Panc1 (cell line): ENCODE measurements around the gene BNIP5. TPM values are rescaled to one million over a fixed set of nuclear protein-coding genes. Genes with fewer than 3 reads are reported as not detected.

Experiments
- ATAC-seq: fragments of 200-7000 bp; cut with Tn5 transposase; 2 replicates; pipeline ENCODE4 v1.9.1; 2020; ENCODE audit warnings: mild to moderate bottlenecking, moderate library complexity
- BruUV-seq: library from RNA; stranded (reverse); fragments of 400-500 nt; replicated peaks from 2 replicates; lab custom pipeline; 2021; lab: Mats Ljungman, UMichigan
- CTCF ChIA-PET: fragments of 300-600 bp; sonication (Branson Sonifier 250); formaldehyde crosslinking; loops from one replicate; lab custom pipeline; 2022; ENCODE audit warnings: antibody characterized with exemption; lab: Charles Lee
- POLR2A ChIA-PET: fragments of 300-600 bp; sonication (Branson Sonifier 250); formaldehyde crosslinking; loops from one replicate; lab custom pipeline; 2022; ENCODE audit warnings: antibody characterized with exemption; lab: Charles Lee
- DNase-seq: peaks from one replicate; pipeline ENCODE4 v3.0.0-alpha.2; 2010; ENCODE audit warnings: low read depth, low spot score
- H3K27ac ChIP-seq: 2 replicates; pipeline ENCODE4 v1.5.1; 2011; ENCODE audit warnings: mild to moderate bottlenecking, low read length, inconsistent platforms
- H3K27me3 ChIP-seq: fragments of 200-500 bp; sonication (Bioruptor generic); 2 replicates; pipeline ENCODE4 v1.6.0; 2014; ENCODE audit warnings: low read length, inconsistent platforms; ENCODE audit not compliant: control insufficient read depth, insufficient read depth
- H3K36me3 ChIP-seq: fragments of 200-500 bp; sonication (Bioruptor generic); 2 replicates; pipeline ENCODE4 v1.5.1; 2014; ENCODE audit warnings: inconsistent platforms, mild to moderate bottlenecking, low read length, moderate library complexity; ENCODE audit not compliant: control insufficient read depth, insufficient read depth
- H3K4me1 ChIP-seq: 2 replicates; pipeline ENCODE4 v1.5.1; 2011; ENCODE audit warnings: inconsistent platforms, mild to moderate bottlenecking, low read length, moderate library complexity; ENCODE audit not compliant: control insufficient read depth, insufficient read depth
- H3K4me3 ChIP-seq, 2 experiments: 2 replicates each; pipeline ENCODE4 v1.5.1; 2011 to 2012; ENCODE audit warnings: low read depth in 2 of 2, low read length in 2 of 2, mild to moderate bottlenecking in 2 of 2, inconsistent platforms in 1 of 2, moderate library complexity in 1 of 2
- H3K9me3 ChIP-seq: fragments of 200-500 bp; sonication (Bioruptor generic); 2 replicates; pipeline ENCODE4 v1.5.1; 2014; ENCODE audit warnings: low read depth, mild to moderate bottlenecking, inconsistent platforms, low read length, moderate library complexity; ENCODE audit not compliant: control insufficient read depth, insufficient read depth
- POLR2AphosphoS5 ChIP-seq: IDR thresholded peaks from 2 replicates; pipeline ENCODE4 v1.6.1; 2012; ENCODE audit warnings: mild to moderate bottlenecking, low read depth, low read length, moderate library complexity
- SIN3A ChIP-seq: IDR thresholded peaks from 2 replicates; pipeline ENCODE4 v1.6.1; 2012; ENCODE audit warnings: low read depth, mild to moderate bottlenecking, low read length, moderate library complexity, borderline replicate concordance; ENCODE audit not compliant: insufficient read depth
- TCF7L2 ChIP-seq: IDR thresholded peaks from 2 replicates; pipeline ENCODE4 v1.6.1; 2011; ENCODE audit warnings: mild to moderate bottlenecking, low read depth, low read length, inconsistent platforms
- in situ Hi-C: cut with HindIII; loops from 2 replicates; pipeline ENCODE4 v1.10.0; 2016; ENCODE audit warnings: low sequenced_read_pairs, low pct_unique_long_range_greater_than_20kb
- intact Hi-C: fragments of 100-400 bp; cut with micrococcal nuclease; formaldehyde crosslinking; loops from one replicate; pipeline ENCODE4 v1.10.0; 2022; ENCODE audit not compliant: unreplicated experiment
- total RNA-seq: library from RNA; stranded (reverse); gene quantifications from one replicate; pipeline ENCODE4 v1.2.1, GENCODE V29; 2021; ENCODE audit not compliant: unreplicated experiment
- TF ChIP-seq, protein P1 (sequence below): fragments of 450-650 bp; IDR thresholded peaks from 2 replicates; pipeline ENCODE4 v1.5.1; 2017; ENCODE audit warnings: mild to moderate bottlenecking
- TF ChIP-seq, protein P2 (sequence below), 2 experiments: IDR thresholded peaks; 2 replicates each; pipeline ENCODE4 v1.6.1; 2011 to 2012; ENCODE audit warnings: low read depth in 2 of 2, control low read depth in 1 of 2, low read length in 1 of 2, mild to moderate bottlenecking in 1 of 2, moderate library complexity in 1 of 2; ENCODE audit not compliant: insufficient read depth in 1 of 2

The BNIP5 gene
- total RNA-seq, 1 experiment from 2014 or later, result not detected

DNA sequence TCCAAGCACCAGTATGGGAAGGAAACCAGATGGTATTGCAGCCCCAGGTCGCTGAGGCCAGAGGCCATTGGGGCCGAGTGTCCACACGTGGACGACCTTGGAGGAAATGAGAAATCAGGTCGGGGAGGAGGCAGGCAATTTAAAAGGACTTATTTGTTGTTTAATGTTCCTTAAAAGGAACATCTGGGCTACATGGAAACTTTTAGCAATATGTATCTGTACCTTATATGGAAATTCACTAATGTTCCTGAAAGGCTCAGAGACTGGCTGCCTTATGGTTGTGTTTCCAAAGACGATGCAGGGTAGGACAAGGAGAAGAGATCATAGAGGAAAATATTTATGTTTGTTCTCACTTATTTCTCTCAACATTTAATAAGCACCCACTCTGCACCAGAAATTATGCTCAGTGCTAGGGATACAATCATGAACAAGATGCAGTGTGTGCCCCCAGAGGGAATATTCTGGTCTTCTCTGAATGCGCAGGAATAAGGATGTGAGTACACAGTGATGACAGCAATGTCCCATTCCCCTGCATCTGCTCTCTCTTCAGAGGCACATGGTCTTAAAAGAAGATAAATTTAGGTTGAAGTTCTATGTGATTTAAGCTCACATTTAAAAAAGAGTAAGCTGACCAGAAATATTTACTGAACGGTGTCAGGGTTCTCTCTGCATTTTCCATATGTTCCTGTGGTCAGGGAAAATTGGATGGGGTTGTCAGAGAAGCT lies 3.4 kb downstream of the BNIP5 start:
- POLR2A ChIA-PET, result interaction anchor here (0.9 kb wide), 1 partner anchor 57 kb away, joined by 3 read pairs; no protein-coding TSS in a partner anchor
- Histone ChIP-seq H3K9me3 (no peaks in the 10 kb centered on the region), H3K36me3 (no peaks in the 10 kb centered on the region), H3K4me1 (peaks cover 5% of the 10 kb centered on the region), H3K27me3 (peaks cover 16% of the 10 kb centered on the region), H3K4me3 (no peak overlapping the region), H3K27ac (no peak overlapping the region)
- CTCF ChIA-PET, result no interaction called here
- ATAC-seq (no peak), DNase-seq (no peak)
- TF ChIP-seq POLR2AphosphoS5, result no peak
- TF ChIP-seq TCF7L2, result no peak
- TF ChIP-seq, protein P1, sequence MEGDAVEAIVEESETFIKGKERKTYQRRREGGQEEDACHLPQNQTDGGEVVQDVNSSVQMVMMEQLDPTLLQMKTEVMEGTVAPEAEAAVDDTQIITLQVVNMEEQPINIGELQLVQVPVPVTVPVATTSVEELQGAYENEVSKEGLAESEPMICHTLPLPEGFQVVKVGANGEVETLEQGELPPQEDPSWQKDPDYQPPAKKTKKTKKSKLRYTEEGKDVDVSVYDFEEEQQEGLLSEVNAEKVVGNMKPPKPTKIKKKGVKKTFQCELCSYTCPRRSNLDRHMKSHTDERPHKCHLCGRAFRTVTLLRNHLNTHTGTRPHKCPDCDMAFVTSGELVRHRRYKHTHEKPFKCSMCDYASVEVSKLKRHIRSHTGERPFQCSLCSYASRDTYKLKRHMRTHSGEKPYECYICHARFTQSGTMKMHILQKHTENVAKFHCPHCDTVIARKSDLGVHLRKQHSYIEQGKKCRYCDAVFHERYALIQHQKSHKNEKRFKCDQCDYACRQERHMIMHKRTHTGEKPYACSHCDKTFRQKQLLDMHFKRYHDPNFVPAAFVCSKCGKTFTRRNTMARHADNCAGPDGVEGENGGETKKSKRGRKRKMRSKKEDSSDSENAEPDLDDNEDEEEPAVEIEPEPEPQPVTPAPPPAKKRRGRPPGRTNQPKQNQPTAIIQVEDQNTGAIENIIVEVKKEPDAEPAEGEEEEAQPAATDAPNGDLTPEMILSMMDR, result no peak
- no peak for TF ChIP-seq SIN3A
- in situ Hi-C loops, result no loop called here
- intact Hi-C loops, result no loop called here
- BruUV-seq, result no TSS peak

DNA sequence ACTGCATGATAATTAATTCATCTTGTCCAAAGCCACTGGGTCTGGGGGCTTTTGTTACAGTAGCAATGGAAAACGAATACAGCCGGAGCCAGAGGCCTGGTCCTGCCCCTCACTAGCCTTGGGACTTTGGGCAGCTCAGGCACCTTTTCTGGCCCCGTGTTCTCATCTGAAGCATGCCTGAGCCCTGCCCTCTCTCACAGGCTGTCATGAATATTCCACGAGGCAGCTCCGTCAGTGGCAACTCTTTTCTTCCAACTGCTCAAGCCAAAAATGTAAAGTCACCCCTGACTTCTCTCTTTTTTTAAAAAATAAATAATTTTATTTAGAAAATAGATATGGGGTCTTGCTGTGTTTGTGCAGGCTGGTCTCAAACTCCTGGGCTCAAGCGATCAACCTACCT lies 5.3 kb downstream of the BNIP5 start:
- Histone ChIP-seq H3K27me3 (peaks cover 18% of the 10 kb centered on the region), H3K27ac (no peak overlapping the region), H3K4me3 (no peak overlapping the region), H3K4me1 (peaks cover 5% of the 10 kb centered on the region), H3K36me3 (no peaks in the 10 kb centered on the region), H3K9me3 (no peaks in the 10 kb centered on the region)
- ATAC-seq, result no peak
- no TSS peak for BruUV-seq
- POLR2A ChIA-PET, result interaction anchor here (0.7 kb wide), 1 partner anchor 32 kb away, joined by 5 read pairs; no protein-coding TSS in a partner anchor
- TF ChIP-seq, protein P1, result no peak
- TF ChIP-seq TCF7L2 (no peak), SIN3A (no peak)
- in situ Hi-C loops, result no loop called here
- CTCF ChIA-PET, result no interaction called here
- intact Hi-C loops, result no loop called here
- no peak for DNase-seq

DNA sequence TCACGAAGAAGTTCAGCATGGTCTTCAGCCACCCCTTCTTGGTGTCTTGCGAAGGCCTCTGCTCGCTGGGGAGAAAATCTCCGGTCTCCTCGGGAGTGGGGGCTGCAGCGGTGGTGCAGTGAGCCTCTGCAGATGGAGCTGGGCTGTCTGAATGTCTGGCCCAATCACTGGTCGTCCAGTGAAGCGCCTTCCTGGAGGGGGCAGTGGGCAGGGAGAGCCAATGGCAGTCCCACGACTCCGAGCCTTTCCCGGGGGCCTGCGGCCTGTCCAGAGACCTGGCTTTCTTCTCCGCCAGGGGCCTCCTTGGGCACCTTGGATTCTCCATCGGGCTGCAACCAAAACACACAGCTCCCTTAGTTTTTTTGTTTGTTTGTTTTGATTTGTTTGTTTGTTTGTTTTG lies 6.3 kb downstream of the BNIP5 start:
- peaks cover 9% of the 10 kb centered on the region for H3K27me3 ChIP-seq
- intact Hi-C loops, result no loop called here
- no peak for ATAC-seq

More for the DNA sequence above, 6.3 kb downstream of the BNIP5 start:
- peaks cover 3% of the 10 kb centered on the region for H3K4me1 ChIP-seq
- TF ChIP-seq POLR2AphosphoS5, result no peak
- TF ChIP-seq, protein P2, sequence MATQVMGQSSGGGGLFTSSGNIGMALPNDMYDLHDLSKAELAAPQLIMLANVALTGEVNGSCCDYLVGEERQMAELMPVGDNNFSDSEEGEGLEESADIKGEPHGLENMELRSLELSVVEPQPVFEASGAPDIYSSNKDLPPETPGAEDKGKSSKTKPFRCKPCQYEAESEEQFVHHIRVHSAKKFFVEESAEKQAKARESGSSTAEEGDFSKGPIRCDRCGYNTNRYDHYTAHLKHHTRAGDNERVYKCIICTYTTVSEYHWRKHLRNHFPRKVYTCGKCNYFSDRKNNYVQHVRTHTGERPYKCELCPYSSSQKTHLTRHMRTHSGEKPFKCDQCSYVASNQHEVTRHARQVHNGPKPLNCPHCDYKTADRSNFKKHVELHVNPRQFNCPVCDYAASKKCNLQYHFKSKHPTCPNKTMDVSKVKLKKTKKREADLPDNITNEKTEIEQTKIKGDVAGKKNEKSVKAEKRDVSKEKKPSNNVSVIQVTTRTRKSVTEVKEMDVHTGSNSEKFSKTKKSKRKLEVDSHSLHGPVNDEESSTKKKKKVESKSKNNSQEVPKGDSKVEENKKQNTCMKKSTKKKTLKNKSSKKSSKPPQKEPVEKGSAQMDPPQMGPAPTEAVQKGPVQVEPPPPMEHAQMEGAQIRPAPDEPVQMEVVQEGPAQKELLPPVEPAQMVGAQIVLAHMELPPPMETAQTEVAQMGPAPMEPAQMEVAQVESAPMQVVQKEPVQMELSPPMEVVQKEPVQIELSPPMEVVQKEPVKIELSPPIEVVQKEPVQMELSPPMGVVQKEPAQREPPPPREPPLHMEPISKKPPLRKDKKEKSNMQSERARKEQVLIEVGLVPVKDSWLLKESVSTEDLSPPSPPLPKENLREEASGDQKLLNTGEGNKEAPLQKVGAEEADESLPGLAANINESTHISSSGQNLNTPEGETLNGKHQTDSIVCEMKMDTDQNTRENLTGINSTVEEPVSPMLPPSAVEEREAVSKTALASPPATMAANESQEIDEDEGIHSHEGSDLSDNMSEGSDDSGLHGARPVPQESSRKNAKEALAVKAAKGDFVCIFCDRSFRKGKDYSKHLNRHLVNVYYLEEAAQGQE (IDR thresholded peaks at IDR 0.05; ENCODE audit: insufficient read depth in 1 of 2, low read depth in 2 of 2, low read length in 1 of 2), result no peak
- no peak for TF ChIP-seq SIN3A
- TF ChIP-seq, protein P1, result no peak
- no peak for TF ChIP-seq TCF7L2
- no peaks in the 10 kb centered on the region for H3K36me3 ChIP-seq
- no TSS peak for BruUV-seq
- ChIA-PET CTCF (no interaction called here), POLR2A (no interaction called here)
- no peaks in the 10 kb centered on the region for H3K9me3 ChIP-seq
- in situ Hi-C loops, result no loop called here
- H3K4me3 ChIP-seq, result no peak overlapping the region
- no peak overlapping the region for H3K27ac ChIP-seq
- no peak for DNase-seq
